T-helper 2 cell treated with Interferon-gamma antibody and Interleukin-4, amounts not matched to agents 100 ng/mL and 5 ng/mL, for 36 hours (primary cell): ENCODE results near the gene TPRG1L. TPM values are rescaled to one million over a fixed set of nuclear protein-coding genes. Genes with fewer than 3 reads are reported as not detected.

Experiments used
- intact Hi-C: fragments of 100-400 bp; cut with micrococcal nuclease; formaldehyde crosslinking; loops from one replicate; pipeline ENCODE4 v1.15.1; 2023
- total RNA-seq: library from RNA; stranded (reverse); gene quantifications from 2 replicates; pipeline ENCODE4 v1.2.3, GENCODE V29; 2022

The TPRG1L gene
- total RNA-seq, 1 donor from 2014 or later = 11.0 TPM

- intact Hi-C loops = no loop called here
Observed at GRCh38 chr1:3593745-3594144, 31.1 kb upstream of the TPRG1L start.

DNA sequence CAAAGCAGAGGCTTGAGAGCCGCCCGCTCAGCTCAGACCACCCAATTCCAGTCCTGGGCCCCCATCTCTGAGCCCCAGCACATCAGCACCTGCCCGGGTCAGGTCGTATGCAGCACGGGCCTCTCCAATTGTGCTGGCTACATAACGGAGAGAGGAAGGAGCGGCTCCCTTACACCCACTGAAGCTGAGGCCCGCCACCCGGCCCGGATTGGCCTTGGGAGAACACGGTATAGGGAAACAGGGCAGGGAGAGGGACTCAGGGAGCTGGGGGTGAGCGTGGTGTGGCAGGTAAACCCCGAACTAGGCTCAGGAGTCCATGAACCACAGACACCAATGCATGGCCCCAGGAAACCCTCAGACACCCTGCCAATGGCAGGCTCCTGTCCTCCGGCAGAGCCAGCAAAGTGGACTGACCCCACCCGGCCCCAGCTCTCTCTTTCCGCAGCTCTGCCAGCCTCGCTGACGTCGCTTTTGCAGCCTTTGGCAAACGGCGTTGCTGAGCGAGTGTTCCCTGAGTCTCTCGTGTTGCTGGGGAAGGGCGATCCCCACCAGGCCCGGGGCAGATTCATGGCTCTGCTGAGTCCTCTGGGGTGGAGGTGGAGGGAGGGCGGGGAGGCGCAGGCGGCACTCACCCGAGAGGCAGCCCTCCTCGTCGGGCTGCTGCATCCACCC lies 30.0 kb upstream of the TPRG1L start:
- intact Hi-C loops = no loop called here

GRCh38 chr1:3595949-3596348 lies 28.9 kb upstream of the TPRG1L start:
- intact Hi-C loops = no loop called here

- intact Hi-C loops = no loop called here
Observed at GRCh38 chr1:3596663-3597598, 27.9 kb upstream of the TPRG1L start.

DNA sequence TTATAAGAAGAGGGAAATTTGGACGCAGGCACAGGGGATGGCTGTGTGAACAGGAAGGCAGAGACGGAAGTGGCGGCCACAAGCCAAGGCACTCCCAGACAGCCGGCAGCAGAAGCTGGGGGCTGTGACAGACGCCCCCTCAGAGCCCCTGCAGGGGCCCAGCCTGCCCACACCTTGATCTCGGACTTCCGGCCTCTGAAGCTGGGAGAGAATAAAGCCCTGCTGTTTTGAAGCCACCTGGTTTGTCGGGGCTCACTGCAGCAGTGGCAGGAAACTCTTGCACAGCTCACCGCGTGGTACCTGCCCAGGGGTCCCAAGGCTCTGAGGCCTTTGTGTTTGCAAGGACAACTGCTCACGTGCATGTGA lies 27.2 kb upstream of the TPRG1L start:
- intact Hi-C loops = no loop called here

DNA sequence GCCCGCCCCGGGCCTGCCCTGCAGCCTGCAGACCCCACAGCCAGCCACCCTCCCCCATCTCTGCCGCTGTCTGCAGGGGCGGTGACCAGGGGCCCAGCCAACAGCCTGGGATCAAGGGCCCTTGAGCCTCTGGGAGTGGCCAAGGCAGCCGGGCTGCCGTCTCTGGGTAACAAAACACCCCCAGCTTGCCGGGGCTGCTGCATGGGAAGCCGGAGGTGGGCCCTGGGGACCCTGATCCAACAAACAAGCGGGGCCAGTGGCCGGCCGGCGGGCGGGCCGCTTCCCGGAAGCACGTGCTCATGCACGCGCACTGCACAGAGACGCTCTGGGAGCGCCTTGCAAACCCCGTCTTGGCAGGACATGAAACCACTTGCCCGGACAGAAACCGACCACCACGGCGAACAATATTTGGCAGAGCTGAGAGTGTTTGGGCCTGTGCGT lies 26.7 kb upstream of the TPRG1L start:
- intact Hi-C loops = no loop called here

GRCh38 chr1:3598522-3599285 lies 26.1 kb upstream of the TPRG1L start:
- intact Hi-C loops = no loop called here

DNA sequence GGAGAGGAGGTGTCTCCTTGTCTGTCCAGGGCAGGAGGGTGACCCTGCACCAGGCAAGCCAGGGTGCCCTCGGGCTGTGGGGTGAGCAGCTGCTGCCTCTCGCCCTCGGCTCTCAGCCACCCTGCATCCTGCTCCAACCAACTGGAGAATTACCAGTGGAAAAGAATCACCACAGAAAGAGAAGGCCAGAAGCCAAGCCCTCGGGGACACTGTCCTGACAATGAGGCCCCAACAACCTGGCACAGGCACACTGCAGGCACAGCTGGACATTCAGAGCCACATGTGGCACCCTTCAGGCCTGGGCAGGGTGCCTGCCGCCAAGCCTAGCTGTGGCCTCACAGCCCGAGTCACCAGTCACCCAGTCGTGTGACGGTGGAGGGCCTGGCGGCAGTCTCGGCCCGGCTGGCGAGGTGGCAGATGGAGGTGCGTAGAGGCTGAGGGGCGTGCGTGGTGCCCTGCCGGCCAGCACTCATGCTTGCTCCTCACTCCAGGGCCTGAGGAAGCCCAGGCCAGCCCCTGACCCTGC lies 25.5 kb upstream of the TPRG1L start:
- intact Hi-C loops = no loop called here

DNA sequence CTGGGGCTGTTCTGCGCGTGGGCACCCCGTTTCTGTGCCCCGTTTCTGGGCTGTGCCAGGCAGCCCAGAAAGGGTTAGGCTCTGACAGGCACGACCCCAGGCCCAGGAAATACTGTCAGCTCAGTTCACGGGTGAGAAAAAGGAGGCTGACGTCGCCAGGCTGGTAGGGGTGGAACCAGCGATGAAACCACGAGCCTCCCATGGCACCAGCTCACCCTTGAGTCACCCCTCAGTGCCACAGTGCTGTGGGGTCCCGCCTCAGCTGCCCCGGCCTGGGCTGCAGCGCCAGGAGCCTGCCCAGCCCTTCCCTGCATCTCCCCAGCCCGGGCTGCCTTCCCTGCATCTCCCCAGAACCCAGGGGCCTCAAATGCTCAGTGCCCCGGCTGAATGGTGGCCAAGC lies 25.0 kb upstream of the TPRG1L start:
- intact Hi-C loops = no loop called here

DNA sequence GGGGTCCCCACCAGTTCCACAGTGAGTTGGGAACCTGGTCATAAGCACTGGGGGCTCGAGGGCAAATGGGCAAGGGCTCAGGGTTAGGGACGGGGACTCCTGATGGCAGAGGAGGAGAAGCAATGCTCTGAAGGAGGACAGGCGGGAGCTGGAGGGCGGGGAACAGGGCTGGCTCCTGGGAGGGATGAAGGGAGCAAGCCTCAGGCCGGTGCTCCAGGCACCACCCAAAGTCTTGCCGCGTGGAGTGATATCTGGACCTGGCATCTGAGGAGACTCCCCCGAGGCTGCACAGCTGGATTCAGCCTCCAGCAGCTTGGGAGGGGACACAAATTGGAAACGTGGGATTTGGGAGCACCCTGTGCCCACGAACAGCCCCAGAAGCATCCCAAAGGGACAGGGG lies 24.5 kb upstream of the TPRG1L start:
- intact Hi-C loops = no loop called here

- intact Hi-C loops = no loop called here
Observed at GRCh38 chr1:3601743-3602142, 23.1 kb upstream of the TPRG1L start.

DNA sequence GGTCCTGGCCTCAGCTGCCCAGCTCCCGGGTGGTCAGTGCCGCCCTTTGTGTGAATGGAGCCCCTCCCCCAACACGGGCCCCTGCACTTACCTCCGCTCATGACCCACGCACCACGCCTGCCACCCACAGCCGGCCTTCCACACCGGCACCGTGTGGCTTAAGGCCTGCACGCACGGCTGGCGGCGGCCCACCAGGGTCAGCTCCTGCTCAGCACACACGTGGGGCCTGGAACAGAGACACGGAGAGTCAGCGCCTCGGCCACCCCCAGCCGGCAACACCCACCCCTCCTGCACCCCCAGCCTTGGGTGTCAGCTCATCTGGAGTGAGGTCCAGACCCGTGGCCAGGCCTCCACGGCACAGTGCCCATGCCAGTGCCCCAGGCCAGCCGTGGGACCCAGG lies 22.4 kb upstream of the TPRG1L start:
- intact Hi-C loops = no loop called here

GRCh38 chr1:3603156-3603555 lies 21.7 kb upstream of the TPRG1L start:
- intact Hi-C loops = no loop called here

DNA sequence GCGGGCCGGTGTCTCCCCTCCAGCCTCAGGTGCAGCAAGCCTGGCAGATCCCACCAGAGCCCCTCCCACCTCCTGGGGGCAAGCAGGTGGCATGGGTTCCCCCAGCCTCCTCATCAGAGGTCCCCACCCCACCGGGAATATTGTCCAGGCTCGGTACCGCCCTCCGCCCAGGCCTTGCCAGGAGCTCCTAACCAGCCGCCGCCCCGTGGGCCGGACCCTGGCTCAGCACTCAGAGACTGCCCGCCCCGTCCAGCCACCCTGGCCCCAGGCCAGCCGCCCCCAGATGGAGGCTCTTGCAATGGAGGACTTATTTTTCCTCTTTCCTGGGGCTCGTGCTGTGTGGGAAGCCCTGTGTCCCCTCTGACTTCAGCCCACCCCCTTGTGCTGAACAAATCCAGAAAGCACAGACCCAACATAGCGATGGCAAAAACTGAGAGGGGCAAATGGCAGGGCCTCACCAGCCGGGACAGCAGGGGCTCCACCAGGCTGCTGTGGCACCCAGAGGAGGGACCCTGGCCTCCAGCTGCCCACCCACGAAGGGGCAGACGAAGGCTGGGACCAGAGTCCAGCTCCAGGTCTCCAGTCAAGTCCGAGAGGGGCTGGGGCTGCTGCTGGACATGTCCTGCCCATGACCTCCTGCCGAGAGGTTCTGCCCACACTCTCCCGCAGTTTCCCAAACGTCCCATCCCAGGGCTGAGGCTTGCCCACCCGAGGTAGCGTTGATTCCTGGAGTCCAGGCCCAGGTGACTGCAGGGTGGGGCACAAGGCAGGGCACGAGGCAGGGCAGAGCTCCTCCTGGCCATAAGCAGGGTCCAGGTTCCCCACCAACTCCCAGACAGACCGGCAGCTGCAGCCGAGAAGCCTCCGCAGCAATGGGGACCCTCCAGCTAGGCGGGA lies 21.0 kb upstream of the TPRG1L start:
- intact Hi-C loops = no loop called here

DNA sequence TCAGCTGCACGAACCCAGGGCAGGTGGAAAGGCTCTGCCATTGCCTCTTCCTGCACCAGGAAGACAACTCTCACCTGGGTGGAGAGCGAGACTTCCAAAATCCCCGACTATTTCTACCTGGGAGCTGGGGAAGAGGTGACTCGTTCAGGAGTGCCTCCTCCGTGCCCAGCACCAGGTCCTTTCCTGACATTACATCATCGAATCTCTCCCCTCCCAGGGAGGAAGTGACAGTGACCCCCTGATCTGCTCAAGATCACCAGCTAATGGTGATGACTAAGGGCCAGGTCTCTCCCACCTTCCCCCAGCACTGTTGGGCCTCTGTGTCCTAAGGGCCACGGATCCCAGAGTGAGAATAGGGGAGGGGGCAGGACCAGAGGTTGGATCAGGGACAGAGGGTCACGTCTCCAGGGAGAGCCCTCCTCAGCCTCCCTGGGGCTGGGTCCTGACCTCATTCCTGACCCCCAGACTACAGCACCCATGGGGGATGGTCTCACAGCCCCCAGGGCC lies 20.3 kb upstream of the TPRG1L start:
- intact Hi-C loops = no loop called here

GRCh38 chr1:3604997-3605823 lies 19.6 kb upstream of the TPRG1L start:
- intact Hi-C loops = no loop called here

- intact Hi-C loops = no loop called here
Observed at GRCh38 chr1:3606779-3607702, 17.8 kb upstream of the TPRG1L start.

GRCh38 chr1:3607703-3608065 lies 17.1 kb upstream of the TPRG1L start:
- intact Hi-C loops = no loop called here

DNA sequence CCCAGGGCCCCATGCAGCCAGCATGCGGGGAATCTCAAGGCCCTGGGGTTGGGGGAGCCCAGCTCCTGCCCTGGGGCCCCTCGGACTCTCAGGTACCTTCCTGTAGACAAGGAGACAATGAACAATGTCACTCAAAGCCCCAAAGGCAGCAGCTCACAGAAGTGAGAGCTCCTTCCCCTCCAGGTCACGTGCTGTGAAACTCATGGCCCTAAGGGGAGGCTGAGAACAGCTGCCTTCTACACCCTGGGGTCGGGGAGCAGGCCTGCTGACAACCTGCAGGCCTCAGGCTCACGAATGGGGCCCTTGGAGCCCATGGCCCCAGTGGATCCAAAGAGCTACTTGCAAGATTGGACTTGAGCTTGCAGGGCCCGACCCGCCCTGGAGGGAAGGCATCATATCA lies 16.7 kb upstream of the TPRG1L start:
- intact Hi-C loops = no loop called here
